KOPT-K1 (cell line): ENCODE data around the gene ZNF827.
A peak's percentile ranks its signal among the peaks of the same experiment; 100 is the strongest.

Source experiments
- H3K27ac ChIP-seq: fragments of 200-600 bp; sonication (generic); 2 replicates; pipeline ENCODE4 v1.5.1; 2016; ENCODE audit warnings: antibody characterized with exemption, mild to moderate bottlenecking, low read depth, low read length; ENCODE audit not compliant: poor library complexity, severe bottlenecking
- H3K36me3 ChIP-seq: fragments of 200-600 bp; sonication (generic); 2 replicates; pipeline ENCODE4 v1.5.1; 2017; ENCODE audit warnings: antibody characterized with exemption, mild to moderate bottlenecking, low read length, moderate library complexity; ENCODE audit not compliant: insufficient read depth
- H3K9me3 ChIP-seq: fragments of 200-600 bp; sonication (generic); 2 replicates; pipeline ENCODE4 v1.5.1; 2017; ENCODE audit warnings: antibody characterized with exemption, low read length, mild to moderate bottlenecking; ENCODE audit not compliant: insufficient read depth, poor library complexity, severe bottlenecking

The ZNF827 gene

GRCh38 chr4:145736241-145736831 is 202.3 kb downstream of the ZNF827 start:
- H3K36me3 ChIP-seq, result no peaks in the 10 kb centered on the region
- H3K9me3 ChIP-seq, result no peaks in the 10 kb centered on the region
- no peak overlapping the region for H3K27ac ChIP-seq

GRCh38 chr4:145735827-145736226 is 202.8 kb downstream of the ZNF827 start:
- Histone ChIP-seq H3K27ac (no peak overlapping the region), H3K36me3 (no peaks in the 10 kb centered on the region)

GRCh38 chr4:145735347-145735675 is 203.3 kb downstream of the ZNF827 start:
- Histone ChIP-seq H3K9me3 (no peaks in the 10 kb centered on the region), H3K36me3 (no peaks in the 10 kb centered on the region), H3K27ac (no peak overlapping the region)

More at GRCh38 chr4:145735827-145736226, 202.8 kb downstream of the ZNF827 start:
- no peaks in the 10 kb centered on the region for H3K9me3 ChIP-seq

GRCh38 chr4:145734576-145735346 is 203.9 kb downstream of the ZNF827 start:
- H3K36me3 ChIP-seq, result no peaks in the 10 kb centered on the region
- no peaks in the 10 kb centered on the region for H3K9me3 ChIP-seq
- no peak overlapping the region for H3K27ac ChIP-seq

GRCh38 chr4:145734031-145734430 is 204.6 kb downstream of the ZNF827 start:
- H3K36me3 ChIP-seq, result no peaks in the 10 kb centered on the region
- H3K9me3 ChIP-seq, result no peaks in the 10 kb centered on the region
- no peak overlapping the region for H3K27ac ChIP-seq

GRCh38 chr4:145732895-145733880 is 205.4 kb downstream of the ZNF827 start:
- Histone ChIP-seq H3K9me3 (no peaks in the 10 kb centered on the region), H3K27ac (peak overlapping the region; percentile 66), H3K36me3 (no peaks in the 10 kb centered on the region)

GRCh38 chr4:145732001-145732815 is 206.4 kb downstream of the ZNF827 start:
- H3K27ac ChIP-seq, result peak overlapping the region; percentile 66

GRCh38 chr4:145731028-145731427 is 207.6 kb downstream of the ZNF827 start:
- H3K27ac ChIP-seq, result no peak overlapping the region
- no peaks in the 10 kb centered on the region for H3K36me3 ChIP-seq
- H3K9me3 ChIP-seq, result no peaks in the 10 kb centered on the region

More at GRCh38 chr4:145732001-145732815, 206.4 kb downstream of the ZNF827 start:
- Histone ChIP-seq H3K36me3 (no peaks in the 10 kb centered on the region), H3K9me3 (no peaks in the 10 kb centered on the region)

GRCh38 chr4:145730026-145730425 is 208.6 kb downstream of the ZNF827 start:
- no peaks in the 10 kb centered on the region for H3K9me3 ChIP-seq
- H3K36me3 ChIP-seq, result no peaks in the 10 kb centered on the region
- no peak overlapping the region for H3K27ac ChIP-seq

GRCh38 chr4:145723336-145723735 is 215.3 kb downstream of the ZNF827 start:
- no peaks in the 10 kb centered on the region for H3K36me3 ChIP-seq
- H3K27ac ChIP-seq, result no peak overlapping the region
- H3K9me3 ChIP-seq, result no peaks in the 10 kb centered on the region

- no peak overlapping the region for H3K27ac ChIP-seq
- H3K36me3 ChIP-seq, result no peaks in the 10 kb centered on the region
- H3K9me3 ChIP-seq, result no peaks in the 10 kb centered on the region
Measured at GRCh38 chr4:145722561-145722960, 216.1 kb downstream of the ZNF827 start.

GRCh38 chr4:145720656-145721055 is 218.0 kb downstream of the ZNF827 start:
- Histone ChIP-seq H3K9me3 (no peaks in the 10 kb centered on the region), H3K36me3 (no peaks in the 10 kb centered on the region), H3K27ac (no peak overlapping the region)

GRCh38 chr4:145719752-145720624 is 218.6 kb downstream of the ZNF827 start:
- Histone ChIP-seq H3K27ac (no peak overlapping the region), H3K36me3 (no peaks in the 10 kb centered on the region), H3K9me3 (no peaks in the 10 kb centered on the region)
